GM12864 (cell line): ENCODE measurements around the gene LTBP1.

Source experiments
- DNase-seq: peaks from one replicate; pipeline ENCODE4 v3.0.0-alpha.2; 2011; ENCODE audit warnings: low read depth
- H3K4me3 ChIP-seq: 2 replicates; pipeline ENCODE4 v1.5.1; 2011; ENCODE audit warnings: mild to moderate bottlenecking, low read depth, low read length, control low read depth
- TF ChIP-seq, protein P1 (sequence below): IDR thresholded peaks from 2 replicates; pipeline ENCODE4 v1.5.1; 2011; ENCODE audit warnings: low read depth, mild to moderate bottlenecking, moderate library complexity, low read length, control low read depth, inconsistent platforms; ENCODE audit errors: missing control alignments

The LTBP1 gene

DNA sequence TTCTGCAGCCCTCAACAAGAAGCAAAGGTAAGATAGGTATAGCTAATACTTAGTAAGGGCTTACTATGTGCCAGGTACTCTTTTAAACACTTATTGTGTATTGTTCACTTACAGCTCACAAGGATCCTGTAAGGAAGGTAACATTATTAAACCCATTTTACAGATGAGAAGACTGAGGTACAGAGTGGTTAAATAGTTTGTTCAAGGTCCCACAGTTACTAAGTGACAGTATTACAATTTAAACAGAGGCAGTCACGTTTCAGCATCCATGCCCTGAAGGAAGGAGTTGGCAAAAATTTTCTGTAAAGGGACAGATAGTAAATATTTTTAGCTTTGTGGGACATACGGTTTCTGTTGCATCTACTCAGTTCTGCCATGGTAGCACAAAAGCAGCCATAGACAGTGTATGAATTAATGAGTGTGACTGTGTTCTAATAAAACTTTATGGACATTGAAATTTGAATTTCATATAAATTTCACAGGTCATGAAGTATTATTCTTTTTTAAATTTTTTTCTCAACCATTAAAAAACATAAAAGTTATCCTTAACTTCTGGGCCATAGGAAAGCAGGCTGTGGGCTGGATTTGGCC lies 75.7 kb downstream of the LTBP1 start:
- TF ChIP-seq, protein P1, sequence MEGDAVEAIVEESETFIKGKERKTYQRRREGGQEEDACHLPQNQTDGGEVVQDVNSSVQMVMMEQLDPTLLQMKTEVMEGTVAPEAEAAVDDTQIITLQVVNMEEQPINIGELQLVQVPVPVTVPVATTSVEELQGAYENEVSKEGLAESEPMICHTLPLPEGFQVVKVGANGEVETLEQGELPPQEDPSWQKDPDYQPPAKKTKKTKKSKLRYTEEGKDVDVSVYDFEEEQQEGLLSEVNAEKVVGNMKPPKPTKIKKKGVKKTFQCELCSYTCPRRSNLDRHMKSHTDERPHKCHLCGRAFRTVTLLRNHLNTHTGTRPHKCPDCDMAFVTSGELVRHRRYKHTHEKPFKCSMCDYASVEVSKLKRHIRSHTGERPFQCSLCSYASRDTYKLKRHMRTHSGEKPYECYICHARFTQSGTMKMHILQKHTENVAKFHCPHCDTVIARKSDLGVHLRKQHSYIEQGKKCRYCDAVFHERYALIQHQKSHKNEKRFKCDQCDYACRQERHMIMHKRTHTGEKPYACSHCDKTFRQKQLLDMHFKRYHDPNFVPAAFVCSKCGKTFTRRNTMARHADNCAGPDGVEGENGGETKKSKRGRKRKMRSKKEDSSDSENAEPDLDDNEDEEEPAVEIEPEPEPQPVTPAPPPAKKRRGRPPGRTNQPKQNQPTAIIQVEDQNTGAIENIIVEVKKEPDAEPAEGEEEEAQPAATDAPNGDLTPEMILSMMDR: no peak
- H3K4me3 ChIP-seq: no peak overlapping the region
- no peak for DNase-seq

DNA sequence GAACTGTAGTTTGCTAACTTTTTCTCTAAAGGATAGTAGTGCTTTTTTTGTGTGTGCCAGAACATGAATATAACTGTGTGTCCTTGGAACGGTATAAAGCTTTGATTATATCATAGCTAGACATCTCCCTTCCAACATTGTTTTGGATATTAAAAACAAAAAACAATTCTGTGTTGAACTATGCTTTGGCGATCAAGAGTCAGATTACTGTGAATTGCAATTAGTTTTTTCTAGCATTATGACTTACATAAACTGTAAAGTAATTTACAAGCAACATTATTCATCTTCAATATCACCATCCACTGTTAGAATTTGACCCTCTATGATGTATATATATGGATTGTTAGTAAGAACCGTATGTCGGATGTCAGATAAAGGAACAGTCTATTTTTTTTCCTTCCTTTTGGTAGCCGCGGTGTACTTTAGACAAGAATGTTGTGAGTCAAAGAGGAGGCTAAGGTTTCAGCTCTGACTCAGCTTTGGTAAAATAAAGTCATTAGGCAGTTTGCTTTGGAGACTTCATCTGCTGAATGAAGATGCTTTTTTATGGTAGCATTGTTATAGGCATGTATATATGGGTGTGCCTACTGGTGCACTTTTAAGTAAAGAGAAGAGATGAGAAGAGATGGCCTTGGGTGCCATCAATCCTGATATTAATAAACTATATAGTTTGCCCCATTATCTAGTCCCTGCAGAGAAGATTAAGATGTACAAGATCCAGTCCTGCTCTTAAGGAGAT lies 76.4 kb downstream of the LTBP1 start:
- TF ChIP-seq, protein P1: no peak
- no peak overlapping the region for H3K4me3 ChIP-seq
- no peak for DNase-seq

- TF ChIP-seq, protein P1: no peak
- H3K4me3 ChIP-seq: no peak overlapping the region
- no peak for DNase-seq
Observed at GRCh38 chr2:33023728-33024500, 77.2 kb downstream of the LTBP1 start.

- H3K4me3 ChIP-seq: no peak overlapping the region
- DNase-seq: no peak
- TF ChIP-seq, protein P1: no peak
Observed at GRCh38 chr2:33024758-33025157, 78.0 kb downstream of the LTBP1 start.

- no peak overlapping the region for H3K4me3 ChIP-seq
- TF ChIP-seq, protein P1: no peak
- DNase-seq: no peak
Observed at GRCh38 chr2:33029459-33029858, 82.7 kb downstream of the LTBP1 start.

- TF ChIP-seq, protein P1: no peak
- H3K4me3 ChIP-seq: no peak overlapping the region
- no peak for DNase-seq
Observed at GRCh38 chr2:33029926-33030325, 83.2 kb downstream of the LTBP1 start.
